GM12878 (cell line): ENCODE measurements around the gene SKA1. TPM values are rescaled to one million over a fixed set of nuclear protein-coding genes. Genes with fewer than 3 reads are reported as not detected.

Experiments used
- ATAC-seq: fragments of 200-7000 bp; cut with Tn5 transposase; 3 replicates; pipeline ENCODE4 v1.9.1; 2020; ENCODE audit warnings: mild to moderate bottlenecking, moderate library complexity
- BruUV-seq: library from RNA; stranded (reverse); fragments of 400-500 nt; replicated peaks from 2 replicates; lab custom pipeline; 2021; lab: Mats Ljungman, UMichigan
- CTCF ChIA-PET: fragments of 300-600 bp; sonication (Branson Sonifier 250); formaldehyde crosslinking; extraction: SDS; loops from one replicate; lab custom pipeline; 2021; ENCODE audit warnings: inconsistent platforms; lab: Yijun Ruan, JAX
- POLR2A ChIA-PET: fragments of 350-600 bp; formaldehyde crosslinking; extraction: SDS; loops from one replicate; lab custom pipeline; 2021; ENCODE audit warnings: inconsistent platforms; lab: Charles Lee
- RAD21 ChIA-PET: fragments of 300-600 bp; sonication (Branson Sonifier 250); formaldehyde crosslinking; loops from one replicate; lab custom pipeline; 2023; ENCODE audit warnings: antibody characterized with exemption; ENCODE audit not compliant: unreplicated experiment; lab: Charles Lee
- SMC1A ChIA-PET: fragments of 300-600 bp; sonication (Branson Sonifier 250); formaldehyde crosslinking; loops from one replicate; lab custom pipeline; 2023; ENCODE audit not compliant: unreplicated experiment, uncharacterized antibody; lab: Charles Lee
- DNase-seq: peaks from one replicate; pipeline ENCODE4 v3.0.0-alpha.2; 2011; ENCODE audit warnings: low read depth, low spot score
- FAIRE-seq: peaks from 3 replicates; lab custom pipeline; 2011; peaks lifted over from hg19 to GRCh38; lab: Jason Lieb, UNC
- H2AFZ ChIP-seq: 2 replicates; pipeline ENCODE4 v1.6.0; 2011; ENCODE audit warnings: low read depth, low read length, control low read depth; ENCODE audit not compliant: control insufficient read depth
- H3K27ac ChIP-seq: 2 replicates; pipeline ENCODE4 v1.5.1; 2011; ENCODE audit warnings: control low read depth; ENCODE audit not compliant: control insufficient read depth, insufficient read depth
- H3K27me3 ChIP-seq, 2 experiments: replicated peaks in 1 of 2; 2 replicates each; pipeline versions ENCODE4 v1.6.0 to v1.6.1; 2011; ENCODE audit warnings: low read length in 1 of 2; ENCODE audit not compliant: control insufficient read depth in 2 of 2, insufficient read depth in 2 of 2
- H3K36me3 ChIP-seq, 2 experiments: 2 replicates each; pipeline ENCODE4 v1.5.1; 2011; ENCODE audit warnings: low read length in 1 of 2; ENCODE audit not compliant: control insufficient read depth in 2 of 2, insufficient read depth in 2 of 2
- H3K4me1 ChIP-seq: 2 replicates; pipeline ENCODE4 v1.6.1; 2011; ENCODE audit warnings: mild to moderate bottlenecking, low read length, moderate library complexity, mixed read lengths; ENCODE audit not compliant: control insufficient read depth, insufficient read depth
- H3K4me2 ChIP-seq: 2 replicates; pipeline ENCODE4 v1.6.0; 2011; ENCODE audit warnings: control low read depth; ENCODE audit not compliant: control insufficient read depth, insufficient read depth
- H3K4me3 ChIP-seq: fragments of 200-600 bp; sonication (generic); 2 replicates; pipeline ENCODE4 v1.5.1; 2016
- H3K79me2 ChIP-seq: 2 replicates; pipeline ENCODE4 v1.6.0; 2011; ENCODE audit warnings: low read length; ENCODE audit not compliant: control insufficient read depth, insufficient read depth
- H3K9ac ChIP-seq: 2 replicates; pipeline ENCODE4 v1.8.0; 2011; ENCODE audit warnings: low read length, control low read depth, mixed read lengths; ENCODE audit not compliant: control insufficient read depth, insufficient read depth
- H3K9me3 ChIP-seq: replicated peaks from 3 replicates; pipeline ENCODE4 v1.5.1; 2011; ENCODE audit warnings: mild to moderate bottlenecking, low read length; ENCODE audit not compliant: control insufficient read depth, insufficient read depth
- H4K20me1 ChIP-seq: 2 replicates; pipeline ENCODE4 v1.6.0; 2011; ENCODE audit not compliant: control insufficient read depth, insufficient read depth
- RUNX3 ChIP-seq: IDR thresholded peaks from 2 replicates; pipeline ENCODE4 v1.6.1; 2012; ENCODE audit warnings: low read length, inconsistent platforms
- SPI1 ChIP-seq: IDR thresholded peaks from 2 replicates; pipeline ENCODE4 v1.6.1; 2011; ENCODE audit warnings: low read depth, mild to moderate bottlenecking, low read length, moderate library complexity, borderline replicate concordance; ENCODE audit not compliant: insufficient read depth
- SUZ12 ChIP-seq: fragments of 200-600 bp; sonication (generic); IDR thresholded peaks from one replicate; pipeline ENCODE4 v1.6.1; 2018; ENCODE audit warnings: antibody characterized with exemption, mild to moderate bottlenecking; ENCODE audit not compliant: unreplicated experiment
- TBL1XR1 ChIP-seq: IDR thresholded peaks from 2 replicates; pipeline ENCODE4 v1.6.1; 2012; ENCODE audit warnings: low read depth, low read length, improper control_type of control experiment
- WGBS: methylation state at CpG from one replicate; pipeline ENCODE4 v1.1.6; 2016; ENCODE audit warnings: low lambda C conversion rate; ENCODE audit not compliant: insufficient replicate concordance, insufficient coverage; ENCODE audit errors: missing lambda C conversion rate; 5-methylcytosine and 5-hydroxymethylcytosine counted together
- in situ Hi-C: fragments of 300-500 bp; cut with MboI; formaldehyde crosslinking; loops from 9 replicates; pipeline ENCODE4 v1.14.3; 2018; ENCODE audit warnings: mixed read lengths
- intact Hi-C: fragments of 100-400 bp; cut with micrococcal nuclease; formaldehyde crosslinking; loops from one replicate; pipeline ENCODE4 v1.14.2; 2022; ENCODE audit not compliant: unreplicated experiment
- polyA plus RNA-seq, 11 experiments: library from polyadenylated mRNA; depleted of rRNA in 4 of 11; unstranded in 6 of 11; stranded (reverse) in 5 of 11; fragments of >200 nt; fragmentation: Nextera tagmentation in 4 of 11; fragmentation: Illumina TruSeq in 1 of 11; extraction: Ambion mirVana in 4 of 11; extraction: Trizol in 1 of 11; gene quantifications; 1 replicate in 1 of 11; 2 replicates in 10 of 11; pipeline versions ENCODE4 v1.2.1 to v1.2.3, GENCODE V29; 2011 to 2016; ENCODE audit warnings: inconsistent platforms in 2 of 11, missing spikeins in 2 of 11, low read depth in 1 of 11
- total RNA-seq, 4 experiments: library from RNA; depleted of rRNA in 3 of 4; stranded (reverse); fragments of >200 nt in 3 of 4; fragmentation: Illumina TruSeq in 1 of 4; extraction: Trizol in 1 of 4; gene quantifications; 2 replicates each; pipeline versions ENCODE4 v1.2.1 to v1.2.3, GENCODE V29; 2013 to 2021
- TF ChIP-seq, protein P1 (sequence below): fragments of 450-650 bp; formaldehyde crosslinking; IDR thresholded peaks from 2 replicates; pipeline ENCODE4 v1.4.0; 2022; ENCODE audit warnings: mild to moderate bottlenecking, moderate library complexity

Gene SKA1
- total and polyA plus RNA-seq, 10 of the 15 experiments (the other 5 are each of a cell fraction or from before 2014, with no cell fraction given), result 16.4 to 36.7 (median 31.1) TPM

- Histone ChIP-seq H3K36me3 (no peaks in the 10 kb centered on the region), H3K4me1 (peaks cover 41% of the 10 kb centered on the region), H3K27me3 (no peaks in the 10 kb centered on the region), H3K4me3 (no peak overlapping the region), H3K27ac (no peak overlapping the region), H2AFZ (no peak overlapping the region; the same call in 1 of the 2 replicates), H3K9me3 (peaks cover 2% of the 10 kb centered on the region; the same call in 2 of the 3 replicates), H3K4me2 (peak overlapping the region; percentile 3; the same call in 1 of the 2 replicates), H3K9ac (no peak overlapping the region), H3K79me2 (no peaks in the 10 kb centered on the region), H4K20me1 (no peaks in the 10 kb centered on the region)
- 31% methylated on average over 2 of the region's 2 CpGs for WGBS
- ChIA-PET SMC1A (interaction anchor here (1.1 to 5.0 kb wide), 9 partner anchors 10 to 48 kb away, joined by 3 to 66 read pairs (median 5); no protein-coding TSS in a partner anchor), RAD21 (interaction anchor here (1.2 to 4.5 kb wide), 3 partner anchors 18 to 22 kb away, joined by 4 to 23 read pairs (median 20); no protein-coding TSS in a partner anchor), CTCF (interaction anchor here (1.0 to 2.6 kb wide), 5 partner anchors 13 to 27 kb away, joined by 3 to 16 read pairs (median 6); no protein-coding TSS in a partner anchor), POLR2A (interaction anchor here (1.1 to 1.3 kb wide), 3 partner anchors 15 to 57 kb away, joined by 3 to 9 read pairs (median 3); partner anchors contain the start of gene MBD1)
- FAIRE-seq (no peak), ATAC-seq (peak; percentile 29), DNase-seq (no peak)
- BruUV-seq, result no TSS peak
- intact Hi-C loops, result no loop called here
- TF ChIP-seq SPI1 (peak; percentile 40; the same call in 1 of the 2 replicates), TBL1XR1 (no peak), SUZ12 (no peak), RUNX3 (no peak)
- TF ChIP-seq, protein P1, sequence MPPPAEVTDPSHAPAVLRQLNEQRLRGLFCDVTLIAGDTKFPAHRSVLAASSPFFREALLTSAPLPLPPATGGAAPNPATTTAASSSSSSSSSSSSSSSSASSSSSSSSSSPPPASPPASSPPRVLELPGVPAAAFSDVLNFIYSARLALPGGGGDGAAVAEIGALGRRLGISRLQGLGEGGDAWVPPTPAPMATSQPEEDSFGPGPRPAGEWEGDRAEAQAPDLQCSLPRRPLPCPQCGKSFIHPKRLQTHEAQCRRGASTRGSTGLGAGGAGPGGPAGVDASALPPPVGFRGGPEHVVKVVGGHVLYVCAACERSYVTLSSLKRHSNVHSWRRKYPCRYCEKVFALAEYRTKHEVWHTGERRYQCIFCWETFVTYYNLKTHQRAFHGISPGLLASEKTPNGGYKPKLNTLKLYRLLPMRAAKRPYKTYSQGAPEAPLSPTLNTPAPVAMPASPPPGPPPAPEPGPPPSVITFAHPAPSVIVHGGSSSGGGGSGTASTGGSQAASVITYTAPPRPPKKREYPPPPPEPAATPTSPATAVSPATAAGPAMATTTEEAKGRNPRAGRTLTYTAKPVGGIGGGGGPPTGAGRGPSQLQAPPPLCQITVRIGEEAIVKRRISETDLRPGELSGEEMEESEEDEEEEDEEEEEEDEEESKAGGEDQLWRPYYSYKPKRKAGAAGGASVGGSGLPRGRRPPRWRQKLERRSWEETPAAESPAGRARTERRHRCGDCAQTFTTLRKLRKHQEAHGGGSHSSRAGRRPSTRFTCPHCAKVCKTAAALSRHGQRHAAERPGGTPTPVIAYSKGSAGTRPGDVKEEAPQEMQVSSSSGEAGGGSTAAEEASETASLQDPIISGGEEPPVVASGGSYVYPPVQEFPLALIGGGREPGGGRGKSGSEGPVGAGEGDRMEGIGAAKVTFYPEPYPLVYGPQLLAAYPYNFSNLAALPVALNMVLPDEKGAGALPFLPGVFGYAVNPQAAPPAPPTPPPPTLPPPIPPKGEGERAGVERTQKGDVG (CRISPR knock-in tag), result no peak
- in situ Hi-C loops, result no loop called here
These were observed 36.7 kb upstream of the SKA1 start for GRCh38 chr18:50338122-50338521.
